H1 (cell line): Measurements from ENCODE around the gene STK31. TPM values are rescaled to one million over a fixed set of nuclear protein-coding genes. Genes with fewer than 3 reads are reported as not detected.

Experiments used
- CTCF ChIA-PET: fragments of 300-600 bp; sonication (Branson Sonifier 250); formaldehyde crosslinking; loops from one replicate; lab custom pipeline; 2021; ENCODE audit not compliant: partially characterized antibody; lab: Charles Lee
- POLR2A ChIA-PET: fragments of 300-600 bp; sonication (Branson Sonifier 250); formaldehyde crosslinking; loops from one replicate; lab custom pipeline; 2021; ENCODE audit warnings: inconsistent platforms; ENCODE audit not compliant: partially characterized antibody; lab: Charles Lee
- DNase-seq, 2 experiments: peaks; one replicate each; pipeline versions ENCODE4 v3.0.0 to v3.0.0-alpha.2; 2010 to 2022; ENCODE audit warnings: low spot score in 2 of 2, low read depth in 1 of 2, mixed read lengths in 1 of 2
- FAIRE-seq: peaks from 2 replicates; lab custom pipeline; 2011; peaks lifted over from hg19 to GRCh38; lab: Jason Lieb, UNC
- H2AFZ ChIP-seq: 2 replicates; pipeline ENCODE4 v1.8.1; 2012; ENCODE audit warnings: low read length, inconsistent platforms
- H2AK5ac ChIP-seq: 2 replicates; pipeline ENCODE4 v1.6.1; 2013; ENCODE audit warnings: low read depth, low read length
- H2BK120ac ChIP-seq: replicated peaks from 2 replicates; pipeline ENCODE3; 2013; ENCODE audit warnings: low read depth, low read length, inconsistent platforms
- H2BK12ac ChIP-seq: 2 replicates; pipeline ENCODE4 v1.6.1; 2013; ENCODE audit warnings: low read depth, low read length
- H2BK15ac ChIP-seq: 2 replicates; pipeline ENCODE4 v1.6.1; 2013; ENCODE audit warnings: low read length
- H2BK20ac ChIP-seq: 2 replicates; pipeline ENCODE4 v1.6.1; 2013; ENCODE audit warnings: low read length
- H2BK5ac ChIP-seq: 2 replicates; pipeline ENCODE4 v1.6.1; 2013; ENCODE audit warnings: low read depth, low read length
- H3K14ac ChIP-seq: 2 replicates; pipeline ENCODE4 v1.6.1; 2013; ENCODE audit warnings: inconsistent platforms; ENCODE audit not compliant: insufficient read length
- H3K18ac ChIP-seq: 2 replicates; pipeline ENCODE4 v1.6.1; 2013; ENCODE audit warnings: low read length; ENCODE audit errors: extremely low read depth
- H3K23ac ChIP-seq: 2 replicates; pipeline ENCODE4 v1.6.1; 2013; ENCODE audit warnings: inconsistent platforms; ENCODE audit not compliant: insufficient read length
- H3K23me2 ChIP-seq: 2 replicates; pipeline ENCODE4 v1.6.1; 2013; ENCODE audit warnings: low read depth, low read length
- H3K27ac ChIP-seq: 2 replicates; pipeline ENCODE4 v1.6.1; 2011; ENCODE audit warnings: low read depth, low read length, inconsistent platforms
- H3K27me3 ChIP-seq, 4 experiments: replicated peaks in 1 of 4; 1 replicate in 1 of 4; 2 replicates in 3 of 4; pipeline versions ENCODE4 v1.6.1 to v1.8.1; 2011 to 2013; ENCODE audit warnings: low read length in 3 of 4, mild to moderate bottlenecking in 3 of 4, inconsistent platforms in 2 of 4, mixed read lengths in 2 of 4, moderate library complexity in 1 of 4; ENCODE audit not compliant: control insufficient read depth in 3 of 4, insufficient read depth in 3 of 4; ENCODE audit errors: extremely low read depth in 1 of 4
- H3K36me3 ChIP-seq, 4 experiments: 2 replicates each; pipeline versions ENCODE4 v1.6.1 to v1.8.1; 2011 to 2013; ENCODE audit warnings: mild to moderate bottlenecking in 4 of 4, low read length in 3 of 4, moderate library complexity in 2 of 4, control low read depth in 1 of 4, inconsistent platforms in 1 of 4; ENCODE audit not compliant: insufficient read depth in 4 of 4, control insufficient read depth in 2 of 4
- H3K4ac ChIP-seq: replicated peaks from 2 replicates; pipeline ENCODE3; 2013; ENCODE audit warnings: low read length, low read depth, mixed read lengths, inconsistent platforms; ENCODE audit not compliant: insufficient read length
- H3K4me1 ChIP-seq, 4 experiments: replicated peaks in 1 of 4; 1 replicate in 1 of 4; 2 replicates in 3 of 4; pipeline versions ENCODE4 v1.6.1 to v1.8.1; 2011 to 2013; ENCODE audit warnings: low read length in 3 of 4, inconsistent platforms in 2 of 4, mixed read lengths in 1 of 4; ENCODE audit not compliant: insufficient read depth in 4 of 4, control insufficient read depth in 3 of 4
- H3K4me2 ChIP-seq, 2 experiments: 2 replicates each; pipeline versions ENCODE4 v1.6.1 to v1.8.1; 2011 to 2013; ENCODE audit warnings: low read depth in 2 of 2, low read length in 2 of 2, control low read depth in 1 of 2, inconsistent platforms in 1 of 2, mild to moderate bottlenecking in 1 of 2; ENCODE audit not compliant: insufficient read depth in 1 of 2
- H3K4me3 ChIP-seq, 4 experiments: fragments of 200-600, 300-600 bp in 1 of 4; sonication (generic), shearing (Covaris generic), sonication (Bioruptor Twin) in 1 of 4; 2 replicates each; pipeline versions ENCODE4 v1.5.1 to v1.8.1; 2011 to 2016; ENCODE audit warnings: low read length in 4 of 4, low read depth in 3 of 4, control low read depth in 2 of 4, inconsistent platforms in 2 of 4, mild to moderate bottlenecking in 2 of 4, mixed read lengths in 1 of 4, moderate library complexity in 1 of 4; ENCODE audit not compliant: insufficient read depth in 2 of 4; ENCODE audit errors: extremely low read depth in 1 of 4
- H3K56ac ChIP-seq: replicated peaks from 2 replicates; pipeline ENCODE3; 2013; ENCODE audit warnings: low read depth, mild to moderate bottlenecking, mixed read lengths, low read length, inconsistent platforms; ENCODE audit not compliant: insufficient read length
- H3K79me1 ChIP-seq: 2 replicates; pipeline ENCODE4 v1.6.1; 2013; ENCODE audit warnings: low read depth, low read length, control low read depth
- H3K79me2 ChIP-seq, 2 experiments: 2 replicates each; pipeline versions ENCODE4 v1.6.1 to v1.8.1; 2012 to 2013; ENCODE audit warnings: low read length in 2 of 2, mild to moderate bottlenecking in 2 of 2, inconsistent platforms in 1 of 2; ENCODE audit not compliant: insufficient read depth in 2 of 2, control insufficient read depth in 1 of 2
- H3K9ac ChIP-seq, 4 experiments: replicated peaks in 1 of 4; 1 replicate in 1 of 4; 2 replicates in 3 of 4; pipeline versions ENCODE4 v1.6.1 to v1.8.1; 2011 to 2013; ENCODE audit warnings: low read depth in 3 of 4, low read length in 3 of 4, control low read depth in 2 of 4, mild to moderate bottlenecking in 2 of 4, moderate library complexity in 2 of 4, inconsistent platforms in 1 of 4; ENCODE audit errors: extremely low read depth in 1 of 4
- H3K9me3 ChIP-seq, 2 experiments: 2 replicates each; pipeline versions ENCODE4 v1.6.1 to v1.8.1; 2012 to 2013; ENCODE audit warnings: mild to moderate bottlenecking in 2 of 2, moderate library complexity in 2 of 2, control low read depth in 1 of 2, inconsistent platforms in 1 of 2, low read depth in 1 of 2, low read length in 1 of 2, mixed read lengths in 1 of 2; ENCODE audit not compliant: insufficient read depth in 2 of 2
- H4K20me1 ChIP-seq, 2 experiments: replicated peaks in 1 of 2; 2 replicates each; pipeline versions ENCODE3 to v1.8.1; 2011 to 2013; ENCODE audit warnings: inconsistent platforms in 2 of 2, low read length in 2 of 2, mild to moderate bottlenecking in 1 of 2; ENCODE audit not compliant: insufficient read depth in 2 of 2, control insufficient read depth in 1 of 2
- H4K5ac ChIP-seq: 2 replicates; pipeline ENCODE4 v1.6.1; 2013; ENCODE audit warnings: low read length, low read depth, mixed read lengths, inconsistent platforms; ENCODE audit not compliant: insufficient read length
- H4K8ac ChIP-seq: 2 replicates; pipeline ENCODE4 v1.8.0; 2013; ENCODE audit warnings: mild to moderate bottlenecking, moderate library complexity, low read length, inconsistent platforms; ENCODE audit not compliant: insufficient read depth; ENCODE audit errors: extremely low read depth
- H4K91ac ChIP-seq: replicated peaks from 2 replicates; pipeline ENCODE3; 2013; ENCODE audit warnings: low read length, mixed read lengths, inconsistent platforms; ENCODE audit not compliant: insufficient read length
- BACH1 ChIP-seq: IDR thresholded peaks from 2 replicates; pipeline ENCODE4 v1.6.1; 2012; ENCODE audit warnings: low read length, improper control_type of control experiment
- BCL11A ChIP-seq, 2 experiments: IDR thresholded peaks; one replicate each; pipeline ENCODE4 v1.6.1; 2011; ENCODE audit warnings: low read depth in 2 of 2, low read length in 2 of 2, mild to moderate bottlenecking in 2 of 2
- BRCA1 ChIP-seq: IDR thresholded peaks from 2 replicates; pipeline ENCODE4 v1.6.1; 2012; ENCODE audit warnings: low read depth, low read length, improper control_type of control experiment
- CREB1 ChIP-seq: IDR thresholded peaks from 2 replicates; pipeline ENCODE4 v1.6.1; 2012; ENCODE audit warnings: inconsistent platforms
- FOSL1 ChIP-seq: IDR thresholded peaks from 2 replicates; pipeline ENCODE4 v1.6.1; 2011; ENCODE audit warnings: mild to moderate bottlenecking, low read depth, low read length, moderate library complexity; ENCODE audit not compliant: insufficient read depth
- JUN ChIP-seq: IDR thresholded peaks from 2 replicates; pipeline ENCODE4 v1.6.1; 2011; ENCODE audit warnings: low read depth, mild to moderate bottlenecking, improper control_type of control experiment, low read length
- MAFK ChIP-seq: IDR thresholded peaks from 2 replicates; pipeline ENCODE4 v1.6.1; 2012; ENCODE audit warnings: low read depth, mild to moderate bottlenecking, improper control_type of control experiment, low read length
- NANOG ChIP-seq: IDR thresholded peaks from 2 replicates; pipeline ENCODE4 v1.6.1; 2011; ENCODE audit warnings: low read length, low read depth, mild to moderate bottlenecking, inconsistent platforms; ENCODE audit not compliant: insufficient read depth, poor library complexity, severe bottlenecking
- POLR2A ChIP-seq, 2 experiments: IDR thresholded peaks; 1 replicate in 1 of 2; 2 replicates in 1 of 2; pipeline ENCODE4 v1.6.1; 2011; ENCODE audit warnings: low read depth in 2 of 2, low read length in 2 of 2, mild to moderate bottlenecking in 2 of 2; ENCODE audit errors: control extremely low read depth in 1 of 2
- RBBP5 ChIP-seq: IDR thresholded peaks from 2 replicates; pipeline ENCODE4 v1.7.1; 2012; ENCODE audit warnings: low read depth, mild to moderate bottlenecking, inconsistent platforms, low read length, moderate library complexity, borderline replicate concordance
- RXRA ChIP-seq: IDR thresholded peaks from 2 replicates; pipeline ENCODE4 v1.6.1; 2011; ENCODE audit warnings: low read depth, mild to moderate bottlenecking, low read length, moderate library complexity; ENCODE audit not compliant: insufficient read depth
- SIX5 ChIP-seq: IDR thresholded peaks from 2 replicates; pipeline ENCODE4 v1.6.1; 2011; ENCODE audit warnings: mild to moderate bottlenecking, low read depth, low read length
- SP1 ChIP-seq: IDR thresholded peaks from 2 replicates; pipeline ENCODE4 v1.6.1; 2011; ENCODE audit warnings: low read depth, low read length
- TAF7 ChIP-seq: optimal IDR thresholded peaks from 2 replicates; pipeline ENCODE3; 2011; ENCODE audit warnings: low read depth, mild to moderate bottlenecking, inconsistent platforms, low read length, moderate library complexity, borderline replicate concordance
- WGBS, 2 experiments: shearing (Covaris generic) in 1 of 2; methylation state at CpG; one replicate each; pipeline versions ENCODE4 v1.1.6 to v1.1.7; 2013 to 2015; ENCODE audit warnings: low lambda C conversion rate in 2 of 2, mixed read lengths in 2 of 2, inconsistent platforms in 1 of 2, low coverage in 1 of 2, missing lambda C conversion rate in 1 of 2; ENCODE audit not compliant: insufficient replicate concordance in 2 of 2, insufficient coverage in 1 of 2, insufficient read length in 1 of 2; ENCODE audit errors: extremely low coverage in 1 of 2, missing lambda C conversion rate in 1 of 2; 5-methylcytosine and 5-hydroxymethylcytosine counted together
- polyA plus RNA-seq, 7 experiments: library from polyadenylated mRNA; depleted of rRNA in 3 of 7; stranded (reverse) in 5 of 7; unstranded in 2 of 7; fragments of >200 nt in 5 of 7; fragments of 200-250 nt in 2 of 7; gene quantifications; 1 replicate in 5 of 7; 2 replicates in 1 of 7; 4 replicates in 1 of 7; pipeline versions ENCODE4 v1.2.1 to v1.2.3, GENCODE V29; 2011 to 2013; ENCODE audit warnings: missing spikeins in 2 of 7, mixed read lengths in 2 of 7
- total RNA-seq: library from RNA; stranded (reverse); fragmentation: NEBNext Ultra II Directional; extraction: Animal tissue kit (Norgen Biotek cat#: 25700); gene quantifications from 2 replicates; pipeline ENCODE4 v1.2.1, GENCODE V29; 2021
- TF ChIP-seq, protein P1 (sequence below): IDR thresholded peaks from 2 replicates; pipeline ENCODE4 v1.6.1; 2011; ENCODE audit warnings: low read length, improper control_type of control experiment

STK31 gene
- total and polyA plus RNA-seq, 2 of the 8 experiments (the other 6 are each of a cell fraction or from before 2014, with no cell fraction given) = 0.15 to 0.32 TPM

DNA sequence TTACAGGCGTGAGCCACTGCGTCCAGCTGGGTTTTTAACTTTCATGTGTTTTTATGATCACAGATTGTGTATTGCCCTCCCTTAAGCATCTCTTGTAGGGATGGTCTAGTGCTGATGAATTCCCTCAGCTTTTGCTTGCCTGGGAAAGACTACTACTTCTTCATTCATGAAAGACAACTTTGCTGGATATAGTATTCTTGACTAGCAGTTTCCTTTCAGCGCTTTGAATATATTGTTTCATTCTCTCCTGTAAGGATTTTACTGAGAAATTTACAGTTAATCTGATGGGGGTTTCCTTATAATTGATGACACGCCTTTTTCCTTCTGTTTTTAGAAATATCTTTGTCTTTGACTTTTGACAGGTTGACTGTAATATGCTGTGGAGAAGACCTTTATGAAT is 33.2 kb downstream of the STK31 start:
- Histone ChIP-seq H3K4me3 (no peak overlapping the region), H3K23me2 (no peaks in the 10 kb centered on the region), H2BK15ac (no peak overlapping the region), H3K56ac (no peak overlapping the region), H2BK120ac (no peak overlapping the region), H2AFZ (no peak overlapping the region), H4K8ac (no peak overlapping the region), H3K27ac (no peak overlapping the region), H2AK5ac (no peak overlapping the region), H4K91ac (no peak overlapping the region), H3K4me1 (no peaks in the 10 kb centered on the region), H3K27me3 (no peaks in the 10 kb centered on the region), H3K4me2 (no peak overlapping the region), H4K5ac (no peak overlapping the region), H2BK20ac (no peak overlapping the region), H3K18ac (no peak overlapping the region), H3K9ac (no peak overlapping the region), H2BK5ac (no peak overlapping the region), H2BK12ac (no peak overlapping the region), H3K14ac (no peak overlapping the region), H3K4ac (no peak overlapping the region), H3K79me2 (no peaks in the 10 kb centered on the region), H3K36me3 (no peaks in the 10 kb centered on the region), H3K9me3 (peaks cover 0 to 5% of the 10 kb centered on the region in 2 experiments; a peak in 1 of 4 replicates), H3K79me1 (no peaks in the 10 kb centered on the region), H3K23ac (no peak overlapping the region), H4K20me1 (no peaks in the 10 kb centered on the region)
- no peak for TF ChIP-seq CREB1
- no peak for TF ChIP-seq RBBP5
- TF ChIP-seq, protein P1, sequence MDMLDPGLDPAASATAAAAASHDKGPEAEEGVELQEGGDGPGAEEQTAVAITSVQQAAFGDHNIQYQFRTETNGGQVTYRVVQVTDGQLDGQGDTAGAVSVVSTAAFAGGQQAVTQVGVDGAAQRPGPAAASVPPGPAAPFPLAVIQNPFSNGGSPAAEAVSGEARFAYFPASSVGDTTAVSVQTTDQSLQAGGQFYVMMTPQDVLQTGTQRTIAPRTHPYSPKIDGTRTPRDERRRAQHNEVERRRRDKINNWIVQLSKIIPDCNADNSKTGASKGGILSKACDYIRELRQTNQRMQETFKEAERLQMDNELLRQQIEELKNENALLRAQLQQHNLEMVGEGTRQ = no peak
- no peak for TF ChIP-seq TAF7
- TF ChIP-seq SP1 = no peak
- no peak for TF ChIP-seq SIX5
- TF ChIP-seq BCL11A (IDR thresholded peaks at IDR 0.05; ENCODE audit: low read depth in 2 of 2, low read length in 2 of 2) = no peak
- no peak for TF ChIP-seq BACH1
- no peak for TF ChIP-seq JUN
- TF ChIP-seq FOSL1 = no peak
- TF ChIP-seq NANOG = no peak
- no peak for TF ChIP-seq POLR2A (IDR thresholded peaks at IDR 0.05; ENCODE audit: control extremely low read depth in 1 of 2, low read depth in 2 of 2, low read length in 2 of 2)
- no peak for TF ChIP-seq BRCA1
- TF ChIP-seq RXRA = no peak
- no peak for TF ChIP-seq MAFK
- FAIRE-seq = no peak
- ChIA-PET POLR2A (no interaction called here), CTCF (no interaction called here)
- DNase-seq = no peak
- 86% methylated on average over 4 of the region's 4 CpGs; no CpG with 5 or more reads in 1 of the 2 experiments for WGBS, 2 experiments
